GM12891 (cell line): ENCODE data around the gene MYH2. TPM values are rescaled to one million over a fixed set of nuclear protein-coding genes. Genes with fewer than 3 reads are reported as not detected.

Experiments
- DNase-seq: peaks from one replicate; pipeline ENCODE4 v3.0.0; 2011; ENCODE audit warnings: low spot score; ENCODE audit not compliant: insufficient read length
- FAIRE-seq: peaks from 2 replicates; lab custom pipeline; 2011; peaks lifted over from hg19 to GRCh38; lab: Jason Lieb, UNC
- PAX5 ChIP-seq: IDR thresholded peaks from 2 replicates; pipeline ENCODE4 v1.6.1; 2011; ENCODE audit warnings: low read length, moderate library complexity, mild to moderate bottlenecking; ENCODE audit not compliant: insufficient read depth, severe bottlenecking
- POLR2A ChIP-seq: IDR thresholded peaks from 2 replicates; pipeline ENCODE4 v1.6.1; 2011; ENCODE audit warnings: low read depth, low read length, control low read depth
- POLR2AphosphoS5 ChIP-seq: IDR thresholded peaks from 2 replicates; pipeline ENCODE4 v1.6.1; 2011; ENCODE audit warnings: low read depth, low read length, control low read depth
- POU2F2 ChIP-seq: IDR thresholded peaks from 2 replicates; pipeline ENCODE4 v1.6.1; 2011; ENCODE audit warnings: low read depth, mild to moderate bottlenecking, control low read depth, low read length, moderate library complexity
- SPI1 ChIP-seq: IDR thresholded peaks from 2 replicates; pipeline ENCODE4 v1.6.1; 2011; ENCODE audit warnings: low read depth, low read length, control low read depth
- TAF1 ChIP-seq: IDR thresholded peaks from 2 replicates; pipeline ENCODE4 v1.6.1; 2011; ENCODE audit warnings: low read depth, low read length, control low read depth
- polyA plus RNA-seq: library from polyadenylated mRNA; unstranded; fragments of >200 nt; gene quantifications from one replicate; pipeline ENCODE4 v1.2.1, GENCODE V29; 2012; ENCODE audit warnings: low read depth, missing spikeins, inconsistent platforms; ENCODE audit not compliant: missing spikeins

Gene MYH2
- 0.03 TPM for polyA plus RNA-seq

DNA sequence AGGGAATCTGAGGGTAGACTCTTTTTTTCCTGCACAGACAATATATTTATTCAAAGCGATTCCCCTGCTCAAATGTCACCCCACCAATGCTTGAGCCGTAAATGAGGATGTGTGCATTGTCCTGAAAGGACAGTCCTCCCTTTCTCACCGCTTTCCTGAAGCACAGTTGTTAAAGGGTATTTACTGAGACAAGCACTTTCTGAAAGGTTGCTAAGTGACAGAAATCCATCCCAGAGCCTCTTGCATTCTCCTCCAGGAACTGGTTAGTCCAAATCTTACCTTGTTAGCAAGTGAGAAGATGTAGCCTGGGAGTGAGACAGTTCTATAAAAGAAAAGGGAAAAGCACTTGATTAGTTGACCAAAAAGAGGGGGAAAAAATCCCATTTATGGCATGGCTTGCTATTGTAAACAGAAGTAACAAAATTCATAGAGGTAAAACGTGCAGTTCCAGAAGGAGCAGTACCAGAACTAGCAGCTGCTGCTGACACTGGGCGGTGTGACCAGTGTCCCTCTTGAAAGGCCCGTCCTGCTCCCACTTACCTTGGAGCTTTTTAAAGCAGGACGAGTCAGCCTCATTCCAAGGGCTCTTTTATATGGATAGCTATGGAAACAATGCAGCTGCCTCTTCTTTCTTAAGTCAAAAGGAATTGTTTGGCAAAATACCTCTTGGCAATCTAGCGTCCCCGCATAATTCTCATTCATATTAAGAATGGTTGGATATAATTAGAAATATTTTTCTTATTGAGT, at the start of gene MYH2:
TSS of gene MYH2 (minus strand) at position 563 of the 747 bp plus-strand sequence. CDS start 1,738 bp downstream, outside the sequence.
- no peak for DNase-seq
- no peak for TF ChIP-seq POLR2A
- no peak for TF ChIP-seq TAF1
- TF ChIP-seq SPI1 = no peak
- no peak for TF ChIP-seq POLR2AphosphoS5
- no peak for TF ChIP-seq POU2F2
- TF ChIP-seq PAX5 = no peak
- no peak for FAIRE-seq

GRCh38 chr17:10598621-10599020, 49.2 kb upstream of the MYH2 start:
- FAIRE-seq (no peak), DNase-seq (no peak)
- TF ChIP-seq SPI1 = no peak
- no peak for TF ChIP-seq POU2F2
- no peak for TF ChIP-seq POLR2AphosphoS5

- FAIRE-seq (no peak), DNase-seq (no peak)
- TF ChIP-seq PAX5 = no peak
Observed at GRCh38 chr17:10589553-10590145, 40.2 kb upstream of the MYH2 start.

DNA sequence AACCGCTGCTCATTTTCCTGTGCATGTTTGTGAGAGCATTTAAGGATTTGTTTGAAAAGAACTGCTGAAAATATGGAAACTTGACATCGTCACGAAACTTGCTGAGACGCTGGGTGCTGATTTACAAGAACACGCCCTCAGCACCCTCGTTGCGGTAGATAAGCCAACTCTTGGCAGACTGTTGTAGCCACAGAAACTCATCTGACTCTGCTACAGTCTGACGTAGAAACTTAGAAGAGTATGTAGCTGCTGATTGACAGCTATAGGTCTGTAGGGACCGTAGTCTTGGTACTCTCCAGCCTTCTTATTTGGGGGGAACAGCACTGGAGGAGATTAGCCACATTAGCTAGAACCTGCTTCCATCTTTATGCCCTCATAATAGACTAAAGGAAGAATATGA, 36.1 kb upstream of the MYH2 start:
- no peak for FAIRE-seq
- TF ChIP-seq POLR2AphosphoS5 = no peak
- no peak for TF ChIP-seq PAX5
- TF ChIP-seq POU2F2 = no peak

DNA sequence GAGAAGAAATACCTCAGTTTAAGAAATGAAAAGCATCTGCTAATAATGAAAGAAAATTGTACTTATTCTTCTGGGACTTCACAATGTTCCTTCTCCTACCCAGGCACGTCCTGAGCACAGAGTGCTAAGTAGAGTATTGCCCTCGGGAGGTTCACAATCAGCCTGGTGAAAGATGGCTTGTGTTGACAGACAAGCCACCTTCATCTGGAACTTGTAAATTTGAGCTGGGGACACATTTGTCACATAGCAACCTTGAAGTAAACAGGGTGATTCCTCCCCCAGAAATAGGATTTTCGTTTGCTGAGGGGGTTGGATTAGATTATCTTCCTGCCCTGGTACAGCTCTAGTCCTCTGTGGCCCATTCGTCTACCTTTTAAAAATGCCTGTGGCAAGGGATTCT, 34.4 kb upstream of the MYH2 start:
- no peak for TF ChIP-seq POU2F2
- TF ChIP-seq POLR2A = no peak
- no peak for TF ChIP-seq POLR2AphosphoS5
- no peak for TF ChIP-seq PAX5
- TF ChIP-seq TAF1 = no peak
- TF ChIP-seq SPI1 = no peak
- FAIRE-seq = no peak
- no peak for DNase-seq

More for the DNA sequence above, 36.1 kb upstream of the MYH2 start:
- DNase-seq = no peak

DNA sequence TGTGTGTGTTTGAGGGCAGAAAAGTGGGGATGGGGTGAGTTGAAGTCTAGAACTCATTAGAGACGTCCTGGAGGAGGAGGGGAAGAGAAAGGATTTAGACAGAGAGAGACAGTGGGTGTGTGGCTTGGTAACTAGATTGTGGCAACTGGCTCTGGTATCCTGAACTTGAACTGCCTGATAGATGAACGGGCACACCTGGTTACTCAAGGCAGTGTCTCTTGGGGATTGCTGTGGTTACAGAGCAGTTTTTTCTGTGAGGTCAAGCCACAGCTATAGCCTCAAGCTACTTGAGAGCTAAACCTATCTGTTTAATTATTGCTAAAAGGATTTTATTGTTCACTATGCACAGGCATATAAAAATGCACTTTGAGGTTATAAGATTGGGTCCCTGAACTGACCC, 29.8 kb upstream of the MYH2 start:
- FAIRE-seq = no peak
- no peak for TF ChIP-seq SPI1
- TF ChIP-seq POLR2A = no peak
- TF ChIP-seq TAF1 = no peak
- no peak for TF ChIP-seq PAX5
- no peak for TF ChIP-seq POLR2AphosphoS5
- TF ChIP-seq POU2F2 = no peak
- no peak for DNase-seq

GRCh38 chr17:10574324-10574723, 24.9 kb upstream of the MYH2 start:
- DNase-seq (no peak), FAIRE-seq (no peak)
- TF ChIP-seq POLR2AphosphoS5 (no peak), POLR2A (no peak), TAF1 (no peak)

DNA sequence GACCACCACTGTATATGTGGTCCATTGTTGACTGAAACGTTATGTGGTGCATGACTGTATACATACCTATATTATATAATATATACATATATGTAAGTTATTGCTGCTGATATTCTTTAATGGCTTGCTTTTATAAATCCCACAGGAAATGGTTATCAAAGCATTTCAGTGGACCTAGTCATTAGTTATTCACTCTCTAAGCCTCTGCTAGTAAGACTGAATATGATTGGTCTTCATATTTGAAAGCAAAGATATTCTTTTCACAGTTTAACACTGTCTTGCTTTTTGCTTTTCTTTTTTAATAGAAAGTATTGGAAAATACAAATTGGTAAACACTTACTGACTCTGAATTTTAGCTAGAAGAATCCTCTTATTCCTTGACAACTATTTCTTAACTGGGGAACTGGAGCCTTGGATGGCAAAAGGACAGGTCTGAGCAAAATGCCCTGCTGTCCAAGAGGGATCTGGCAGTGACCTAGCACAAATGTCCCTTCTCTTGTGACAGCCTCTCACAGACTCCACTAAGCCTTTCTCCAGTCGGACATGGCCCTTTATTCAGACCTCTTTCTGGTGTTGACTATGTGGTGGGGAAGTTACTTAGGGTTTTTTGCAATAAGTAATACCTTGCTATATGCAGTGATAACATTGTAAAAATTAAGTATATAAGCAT, 14.7 kb upstream of the MYH2 start:
- FAIRE-seq (no peak), DNase-seq (no peak)
- TF ChIP-seq POLR2A (no peak), PAX5 (no peak)

GRCh38 chr17:10558049-10558448, 8.6 kb upstream of the MYH2 start:
- TF ChIP-seq POU2F2 = no peak
- TF ChIP-seq PAX5 = no peak
- no peak for TF ChIP-seq POLR2A
- DNase-seq (no peak), FAIRE-seq (no peak)

- DNase-seq (no peak), FAIRE-seq (no peak)
- TF ChIP-seq TAF1 (no peak), PAX5 (no peak), SPI1 (no peak)
Observed at GRCh38 chr17:10557422-10557821, 8.0 kb upstream of the MYH2 start.

GRCh38 chr17:10556301-10557005, 7.0 kb upstream of the MYH2 start:
- no peak for FAIRE-seq
- no peak for TF ChIP-seq POLR2AphosphoS5
- no peak for TF ChIP-seq SPI1
- TF ChIP-seq POLR2A = no peak
- no peak for TF ChIP-seq TAF1
- TF ChIP-seq POU2F2 = no peak
- DNase-seq = no peak
